Sigmoid colon (tissue), 7 donors: Measurements from ENCODE around the gene C4orf54. TPM values are rescaled to one million over a fixed set of nuclear protein-coding genes. Genes with fewer than 3 reads are reported as not detected.

Experiments used
- DNase-seq: peaks from one replicate; pipeline ENCODE4 v3.0.0-alpha.2; 2019
- H3K27ac ChIP-seq, 4 donors: fragments of 200-600 bp; sonication (generic); one replicate each; pipeline ENCODE4 v1.5.1; 2016 to 2019; ENCODE audit warnings: mild to moderate bottlenecking in 1 of 4
- H3K27me3 ChIP-seq, 3 donors: fragments of 200-600 bp; sonication (generic); one replicate each; pipeline ENCODE4 v1.5.1; 2019; ENCODE audit warnings: mild to moderate bottlenecking in 1 of 3
- H3K36me3 ChIP-seq, 4 donors: fragments of 200-600 bp; sonication (generic); one replicate each; pipeline ENCODE4 v1.5.1; 2016 to 2019
- H3K4me1 ChIP-seq, 4 donors: fragments of 200-600 bp; sonication (generic); one replicate each; pipeline ENCODE4 v1.5.1; 2017 to 2019
- H3K4me3 ChIP-seq, 4 donors: fragments of 200-600 bp; sonication (generic); one replicate each; pipeline ENCODE4 v1.5.1; 2017 to 2019; ENCODE audit warnings: mild to moderate bottlenecking in 2 of 4, moderate library complexity in 1 of 4
- H3K9me3 ChIP-seq, 4 donors: fragments of 200-600 bp in 3 of 4; sonication (generic) in 3 of 4; one replicate each; pipeline versions ENCODE4 v1.5.1 to v1.6.1; 2013 to 2019
- EP300 ChIP-seq, 4 donors: sonication (generic); formaldehyde crosslinking; IDR thresholded peaks; one replicate each; pipeline ENCODE4 v1.6.1; 2017; ENCODE audit warnings: antibody characterized with exemption in 4 of 4
- POLR2A ChIP-seq, 2 donors: fragments of 450-650 bp; IDR thresholded peaks; one replicate each; pipeline ENCODE4 v1.6.1; 2016; ENCODE audit warnings: antibody characterized with exemption in 2 of 2, mild to moderate bottlenecking in 2 of 2, moderate library complexity in 2 of 2
- POLR2AphosphoS5 ChIP-seq, 4 donors: sonication (generic); formaldehyde crosslinking; IDR thresholded peaks; one replicate each; pipeline ENCODE4 v1.6.1; 2017; ENCODE audit warnings: antibody characterized with exemption in 4 of 4
- WGBS, 2 donors: extraction: QIAGEN DNeasy Blood & Tissue Kit; methylation state at CpG; one replicate each; pipeline ENCODE4 v1.1.7; 2013; 5-methylcytosine and 5-hydroxymethylcytosine counted together
- intact Hi-C: fragments of 100-400 bp; cut with DNase I; formaldehyde crosslinking; loops from one replicate; pipeline ENCODE4 v1.15.1; 2023
- polyA plus RNA-seq, 3 donors: library from polyadenylated mRNA; stranded (reverse); fragments of 200-250 nt; gene quantifications; one replicate each; pipeline ENCODE4 v1.2.3, GENCODE V29; 2013
- total RNA-seq, 4 donors: library from RNA; depleted of rRNA; stranded (reverse); fragments of >200 nt; gene quantifications; one replicate each; pipeline ENCODE4 v1.1.0, GENCODE V29; 2016
- TF ChIP-seq, protein P1 (sequence below), 4 experiments: fragments of 450-650 bp in 3 of 4; fragments of 200-600 bp in 1 of 4; IDR thresholded peaks; one replicate each; pipeline ENCODE4 v1.5.1; 2016 to 2019; ENCODE audit warnings: antibody characterized with exemption in 4 of 4, mild to moderate bottlenecking in 3 of 4, moderate library complexity in 2 of 4
- donor health status: healthy with polysubstance abuse.
- donor health status: Bipolar disorder and iron deficiency.
- donor health status: healthy.

Gene C4orf54
- total and polyA plus RNA-seq, 7 donors, result under 0.01 to 0.28 (median 0.14) TPM; not detected in 2

DNA sequence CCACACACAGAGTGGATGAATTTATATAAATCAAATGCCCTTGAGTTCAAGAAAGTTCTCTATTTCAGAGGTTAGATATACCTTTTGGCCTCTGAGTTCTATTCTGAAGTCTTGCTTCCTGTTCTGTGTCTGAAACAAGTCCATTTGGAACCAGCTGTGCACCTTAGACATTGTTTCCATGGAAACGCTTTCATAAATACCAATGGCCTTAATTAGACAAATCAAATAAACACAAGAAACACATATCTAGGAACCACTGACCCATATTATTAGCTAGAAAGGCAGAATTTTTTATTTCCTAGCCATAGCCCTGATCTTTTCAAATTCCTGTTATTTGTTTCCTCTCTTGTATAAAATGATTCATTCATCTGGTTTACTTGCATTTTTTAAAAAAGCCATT is 8.4 kb upstream of the C4orf54 start:
- WGBS, 2 donors, result 69 to 74% methylated on average over 1 of the region's 1 CpG
- DNase-seq, result no peak
- intact Hi-C loops, result no loop called here
- TF ChIP-seq EP300 (IDR thresholded peaks at IDR 0.05) (no peak), POLR2AphosphoS5 (IDR thresholded peaks at IDR 0.05) (no peak), POLR2A (IDR thresholded peaks at IDR 0.05) (no peak)
- TF ChIP-seq, protein P1, sequence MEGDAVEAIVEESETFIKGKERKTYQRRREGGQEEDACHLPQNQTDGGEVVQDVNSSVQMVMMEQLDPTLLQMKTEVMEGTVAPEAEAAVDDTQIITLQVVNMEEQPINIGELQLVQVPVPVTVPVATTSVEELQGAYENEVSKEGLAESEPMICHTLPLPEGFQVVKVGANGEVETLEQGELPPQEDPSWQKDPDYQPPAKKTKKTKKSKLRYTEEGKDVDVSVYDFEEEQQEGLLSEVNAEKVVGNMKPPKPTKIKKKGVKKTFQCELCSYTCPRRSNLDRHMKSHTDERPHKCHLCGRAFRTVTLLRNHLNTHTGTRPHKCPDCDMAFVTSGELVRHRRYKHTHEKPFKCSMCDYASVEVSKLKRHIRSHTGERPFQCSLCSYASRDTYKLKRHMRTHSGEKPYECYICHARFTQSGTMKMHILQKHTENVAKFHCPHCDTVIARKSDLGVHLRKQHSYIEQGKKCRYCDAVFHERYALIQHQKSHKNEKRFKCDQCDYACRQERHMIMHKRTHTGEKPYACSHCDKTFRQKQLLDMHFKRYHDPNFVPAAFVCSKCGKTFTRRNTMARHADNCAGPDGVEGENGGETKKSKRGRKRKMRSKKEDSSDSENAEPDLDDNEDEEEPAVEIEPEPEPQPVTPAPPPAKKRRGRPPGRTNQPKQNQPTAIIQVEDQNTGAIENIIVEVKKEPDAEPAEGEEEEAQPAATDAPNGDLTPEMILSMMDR (IDR thresholded peaks at IDR 0.05), result no peak
- no peaks in the 10 kb centered on the region for H3K27me3 ChIP-seq
- no peak overlapping the region for H3K4me3 ChIP-seq
- H3K27ac ChIP-seq, result no peak overlapping the region
- no peaks in the 10 kb centered on the region for H3K36me3 ChIP-seq
- H3K4me1 ChIP-seq, result peaks cover 0 to 20% (median 9%) of the 10 kb centered on the region in 4 donors
- H3K9me3 ChIP-seq, result no peaks in the 10 kb centered on the region

DNA sequence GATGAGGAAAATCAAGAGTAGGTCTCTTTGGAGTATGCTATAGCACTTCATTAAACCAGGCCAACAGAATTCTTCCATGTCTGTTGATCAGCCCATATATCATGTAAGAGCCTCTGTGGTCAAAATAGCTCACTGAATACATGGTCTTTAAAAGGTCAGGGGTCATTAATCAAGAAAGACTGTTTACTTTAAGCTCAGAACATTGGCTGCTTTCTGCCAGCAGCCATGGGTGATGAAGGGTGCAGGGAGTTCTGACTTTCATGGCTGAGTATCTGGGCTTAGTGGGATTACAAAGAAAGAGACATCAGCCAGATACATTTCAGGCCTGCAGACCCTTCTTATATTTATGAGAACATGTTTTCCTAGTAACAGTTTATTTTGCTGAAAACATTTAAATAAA is 7.1 kb upstream of the C4orf54 start:
- no peak overlapping the region for H3K4me3 ChIP-seq
- no peaks in the 10 kb centered on the region for H3K9me3 ChIP-seq
- H3K4me1 ChIP-seq, result peaks cover 0 to 20% (median 9%) of the 10 kb centered on the region in 4 donors
- DNase-seq, result no peak
- TF ChIP-seq EP300 (IDR thresholded peaks at IDR 0.05) (no peak), POLR2A (IDR thresholded peaks at IDR 0.05) (no peak), POLR2AphosphoS5 (IDR thresholded peaks at IDR 0.05) (no peak)
- TF ChIP-seq, protein P1 (IDR thresholded peaks at IDR 0.05), result no peak
- H3K27ac ChIP-seq, result peak overlapping the region in 2 of 4 donors; percentile 20 to 54
- no peaks in the 10 kb centered on the region for H3K36me3 ChIP-seq
- intact Hi-C loops, result no loop called here
- no peaks in the 10 kb centered on the region for H3K27me3 ChIP-seq

DNA sequence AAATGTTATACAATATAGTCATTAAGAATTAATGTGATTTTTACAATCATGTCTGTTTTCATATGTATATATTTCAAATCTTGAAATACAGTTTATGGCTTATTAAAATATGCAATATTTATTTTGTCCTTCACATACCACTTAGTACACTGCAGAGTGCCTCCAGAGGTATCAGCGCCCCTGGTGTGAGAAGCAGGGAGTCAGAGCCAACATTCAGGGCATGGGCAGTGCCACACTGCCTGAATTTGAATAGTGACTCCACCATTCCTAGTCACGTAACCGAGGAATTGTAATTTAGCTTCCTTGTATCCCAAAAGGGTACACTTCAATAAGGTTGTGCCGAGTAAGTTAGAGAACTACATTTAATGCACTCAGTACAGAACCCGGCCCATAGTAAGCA is 4.3 kb upstream of the C4orf54 start:
- H3K27me3 ChIP-seq, result no peaks in the 10 kb centered on the region
- peaks cover 0 to 43% (median 17%) of the 10 kb centered on the region in 4 donors for H3K4me1 ChIP-seq
- H3K9me3 ChIP-seq, result no peaks in the 10 kb centered on the region
- no peaks in the 10 kb centered on the region for H3K36me3 ChIP-seq
- no peak for TF ChIP-seq POLR2A (IDR thresholded peaks at IDR 0.05)
- TF ChIP-seq EP300 (IDR thresholded peaks at IDR 0.05), result no peak
- TF ChIP-seq POLR2AphosphoS5 (IDR thresholded peaks at IDR 0.05), result no peak
- TF ChIP-seq, protein P1 (IDR thresholded peaks at IDR 0.05), result no peak
- intact Hi-C loops, result no loop called here
- 76 to 88% methylated on average over 5 of the region's 5 CpGs for WGBS, 2 donors
- DNase-seq, result no peak
- H3K27ac ChIP-seq, result no peak overlapping the region
- H3K4me3 ChIP-seq, result no peak overlapping the region

DNA sequence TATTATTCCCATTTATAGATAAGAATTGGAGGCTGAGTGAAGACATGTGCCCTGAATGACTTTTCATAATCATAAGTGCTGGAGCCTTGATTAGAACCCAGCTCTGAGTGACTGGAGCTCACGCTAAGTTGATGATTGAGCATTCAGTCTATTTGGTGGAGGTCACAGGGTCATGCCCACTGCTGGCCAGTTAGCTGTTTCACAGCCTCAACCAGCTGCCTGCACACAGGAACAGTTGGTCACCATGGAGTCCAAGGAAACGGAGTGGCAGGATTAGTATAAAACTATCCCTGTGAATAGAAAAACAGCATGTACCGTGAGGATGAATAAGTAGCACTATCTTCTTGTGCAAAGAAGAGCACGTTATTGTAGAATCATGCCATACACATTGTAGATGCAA is 1.0 kb upstream of the C4orf54 start:
- Histone ChIP-seq H3K4me1 (peaks cover 0 to 44% (median 30%) of the 10 kb centered on the region in 4 donors), H3K36me3 (no peaks in the 10 kb centered on the region), H3K4me3 (no peak overlapping the region), H3K27ac (peak overlapping the region; percentile 24 to 66 (median 52)), H3K27me3 (no peaks in the 10 kb centered on the region), H3K9me3 (no peaks in the 10 kb centered on the region)
- TF ChIP-seq, protein P1 (IDR thresholded peaks at IDR 0.05), result no peak
- no peak for TF ChIP-seq EP300 (IDR thresholded peaks at IDR 0.05)
- no peak for TF ChIP-seq POLR2A (IDR thresholded peaks at IDR 0.05)
- TF ChIP-seq POLR2AphosphoS5 (IDR thresholded peaks at IDR 0.05), result no peak
- DNase-seq, result no peak
- intact Hi-C loops, result loop anchor here (5.0 kb wide), 1 partner anchor 54 kb away; no protein-coding TSS in a partner anchor
- 76 to 87% methylated on average over 4 of the region's 4 CpGs for whole genome bisulfite sequencing, 2 donors
